ENCODE data around the gene IFT80. TPM values are rescaled to one million over a fixed set of nuclear protein-coding genes. Genes with fewer than 3 reads are reported as not detected.

IFT80 gene
- total and polyA plus RNA-seq, 9 of the 15 experiments (the other 6 are each of a cell fraction or from before 2014, with no cell fraction given): 6.7 to 21.1 (median 16.4) TPM

GRCh38 chr3:160218136-160218535 is 180.9 kb downstream of the IFT80 start:
- Histone ChIP-seq H4K20me1 (replicated peaks; ENCODE audit: control insufficient read depth, insufficient read depth, low read length) (no peaks in the 10 kb centered on the region), H2AFZ (ENCODE audit: low read depth, low read length) (no peak overlapping the region), H3K79me2 (ENCODE audit: control insufficient read depth, insufficient read depth, low read length) (no peaks in the 10 kb centered on the region), H3K4me2 (ENCODE audit: insufficient read depth, low read length) (no peak overlapping the region), H3K9ac (ENCODE audit: insufficient read depth in 1 of 2, low read depth in 2 of 2, low read length in 2 of 2) (no peak overlapping the region), H3K27ac (ENCODE audit: extremely low read depth, low read depth, low read length) (no peak overlapping the region), H3K4me1 (replicated peaks in 1 of 2; ENCODE audit: control insufficient read depth in 2 of 2, insufficient read depth in 2 of 2, low read length in 2 of 2) (no peaks in the 10 kb centered on the region), H3K36me3 (ENCODE audit: control insufficient read depth, insufficient read depth, low read length) (no peaks in the 10 kb centered on the region), H3K27me3 (ENCODE audit: control insufficient read depth in 2 of 2, insufficient read depth in 2 of 2, low read length in 2 of 2) (peaks cover 11 to 16% of the 10 kb centered on the region in 2 experiments; a peak in 4 of 5 replicates), H3K4me3 (no peak overlapping the region), H3K9me3 (replicated peaks; ENCODE audit: control insufficient read depth, insufficient read depth, low read depth, low read length) (no peaks in the 10 kb centered on the region), H3K9me1 (ENCODE audit: control insufficient read depth, insufficient read depth, low read length) (no peaks in the 10 kb centered on the region)
- WGBS (ENCODE audit: insufficient coverage, low coverage, missing lambda C conversion rate): 0% methylated on average over 3 of the region's 3 CpGs
- no peak for FAIRE-seq
- no TSS peak for BruUV-seq (replicated peaks)
- TF ChIP-seq CBX8 (IDR thresholded peaks at IDR 0.05; ENCODE audit: borderline replicate concordance, extremely low read depth, low read depth, low read length, poor library complexity, severe bottlenecking) (no peak), ARNT (IDR thresholded peaks at IDR 0.05) (no peak), GTF2A2 (tag; IDR thresholded peaks at IDR 0.05) (no peak), MBD2 (IDR thresholded peaks at IDR 0.05; ENCODE audit: borderline replicate concordance, low read depth) (no peak), ZEB2 (IDR thresholded peaks at IDR 0.05) (no peak), MTA3 (IDR thresholded peaks at IDR 0.05; ENCODE audit: borderline replicate concordance) (no peak), ESRRA (IDR thresholded peaks at IDR 0.05; ENCODE audit: borderline replicate concordance, low read depth) (no peak)
- ChIA-PET POLR2A (no interaction called here), CTCF (ENCODE audit: low intra/inter-chr PET ratio) (no interaction called here)
- no peak for ATAC-seq
- DNase-seq (ENCODE audit: extremely low read depth in 1 of 4, low spot score in 3 of 4): no peak
- intact Hi-C loops (cut with micrococcal nuclease) (no loop called here), in situ Hi-C loops (cut with MboI) (loop anchor here (25.0 kb wide), 1 partner anchor 1019 kb away; no protein-coding TSS in a partner anchor)

GRCh38 chr3:160217675-160218074 is 181.3 kb downstream of the IFT80 start:
- POLR2A ChIA-PET: interaction anchor here (0.6 kb wide), 1 partner anchor 29 kb away, joined by 3 read pairs; no protein-coding TSS in a partner anchor
- H3K36me3 ChIP-seq (ENCODE audit: control insufficient read depth, insufficient read depth, low read length): no peaks in the 10 kb centered on the region
- H3K4me1 ChIP-seq (replicated peaks in 1 of 2; ENCODE audit: control insufficient read depth in 2 of 2, insufficient read depth in 2 of 2, low read length in 2 of 2): no peaks in the 10 kb centered on the region
- H3K4me3 ChIP-seq: no peak overlapping the region
- H3K79me2 ChIP-seq (ENCODE audit: control insufficient read depth, insufficient read depth, low read length): no peaks in the 10 kb centered on the region
- H3K27me3 ChIP-seq (ENCODE audit: control insufficient read depth in 2 of 2, insufficient read depth in 2 of 2, low read length in 2 of 2): peaks cover 11 to 16% of the 10 kb centered on the region in 2 experiments; a peak in 4 of 5 replicates
- 0% methylated on average over 4 of the region's 4 CpGs for WGBS (ENCODE audit: insufficient coverage, low coverage, missing lambda C conversion rate)
- in situ Hi-C loops (cut with MboI): loop anchor here (25.0 kb wide), 1 partner anchor 1020 kb away; no protein-coding TSS in a partner anchor
- H3K9me3 ChIP-seq (replicated peaks; ENCODE audit: control insufficient read depth, insufficient read depth, low read depth, low read length): no peaks in the 10 kb centered on the region
- H3K27ac ChIP-seq (ENCODE audit: extremely low read depth, low read depth, low read length): no peak overlapping the region
- no peaks in the 10 kb centered on the region for H4K20me1 ChIP-seq (replicated peaks; ENCODE audit: control insufficient read depth, insufficient read depth, low read length)
- TF ChIP-seq EWSR1 (IDR thresholded peaks at IDR 0.05; ENCODE audit: borderline replicate concordance, low read depth, partially characterized antibody): no peak
- no peak for TF ChIP-seq POLR3G (IDR thresholded peaks at IDR 0.05; ENCODE audit: extremely low read depth, insufficient read length, insufficient replicate concordance)
- TF ChIP-seq TFAP4 (CRISPR knock-in tag; IDR thresholded peaks at IDR 0.05; ENCODE audit: borderline replicate concordance): no peak
- TF ChIP-seq SMAD4 (CRISPR knock-in tag; conservative IDR thresholded peaks at IDR 0.05): no peak
- FAIRE-seq (no peak), DNase-seq (ENCODE audit: extremely low read depth in 1 of 4, low spot score in 3 of 4) (no peak), ATAC-seq (no peak)
- H2AFZ ChIP-seq (ENCODE audit: low read depth, low read length): no peak overlapping the region
- CTCF ChIA-PET (ENCODE audit: low intra/inter-chr PET ratio): no interaction called here
- intact Hi-C loops (cut with micrococcal nuclease): no loop called here
- H3K9me1 ChIP-seq (ENCODE audit: control insufficient read depth, insufficient read depth, low read length): no peaks in the 10 kb centered on the region
- no peak overlapping the region for H3K4me2 ChIP-seq (ENCODE audit: insufficient read depth, low read length)
- BruUV-seq (replicated peaks): no TSS peak
- no peak overlapping the region for H3K9ac ChIP-seq (ENCODE audit: insufficient read depth in 1 of 2, low read depth in 2 of 2, low read length in 2 of 2)

Measured in K562 (cell line).